Peyer's patch (tissue), 4 donors: ENCODE data around the gene LIPC.

Experiments used
- CTCF ChIP-seq, 6 experiments: fragments of 450-650 bp in 4 of 6; fragments of 200-600 bp in 2 of 6; sonication (generic) in 1 of 6; IDR thresholded peaks; one replicate each; pipeline ENCODE4 v1.5.1; 2017 to 2019; ENCODE audit warnings: antibody characterized with exemption in 6 of 6, mild to moderate bottlenecking in 3 of 6, moderate library complexity in 1 of 6
- POLR2A ChIP-seq, 2 donors: fragments of 450-650 bp; IDR thresholded peaks; one replicate each; pipeline ENCODE4 v1.5.1; 2017; ENCODE audit warnings: antibody characterized with exemption in 2 of 2, mild to moderate bottlenecking in 2 of 2, moderate library complexity in 2 of 2

GRCh38 chr15:58401991-58402649 lies 29.7 kb upstream of the LIPC start:
- no peak for TF ChIP-seq CTCF (IDR thresholded peaks at IDR 0.05)
- no peak for TF ChIP-seq POLR2A (IDR thresholded peaks at IDR 0.05)
